WERI-Rb-1 (cell line): Measurements from ENCODE around the gene TFRC.
"Not testable (repeated sequence)": the region's sequence is repeated elsewhere in the genome, so short reads cannot be mapped to it uniquely, and the experiment has no call there.

Experiments used
- DNase-seq: peaks from one replicate; pipeline ENCODE4 v3.0.0-alpha.2; 2020
- H3K27ac ChIP-seq: fragments of 250-450 bp; sonication (Bioruptor Pico); 2 replicates; pipeline ENCODE4 v1.5.1; 2020; ENCODE audit warnings: mild to moderate bottlenecking, moderate library complexity
- H3K27me3 ChIP-seq: fragments of 250-450 bp; sonication (Bioruptor Pico); 2 replicates; pipeline ENCODE4 v1.5.1; 2021; ENCODE audit warnings: mild to moderate bottlenecking, low read depth, moderate library complexity; ENCODE audit not compliant: insufficient read depth, severe bottlenecking
- H3K36me3 ChIP-seq: fragments of 250-450 bp; sonication (Bioruptor Pico); 2 replicates; pipeline ENCODE4 v1.5.1; 2020; ENCODE audit warnings: mild to moderate bottlenecking, moderate library complexity
- H3K4me3 ChIP-seq: 2 replicates; pipeline ENCODE4 v1.5.1; 2011; ENCODE audit warnings: low read depth, mild to moderate bottlenecking, control low read depth, low read length
- H3K9me3 ChIP-seq: fragments of 250-450 bp; sonication (Bioruptor Pico); 2 replicates; pipeline ENCODE4 v1.5.1; 2021; ENCODE audit warnings: mild to moderate bottlenecking, moderate library complexity; ENCODE audit not compliant: severe bottlenecking
- CTCF ChIP-seq: IDR thresholded peaks from 2 replicates; pipeline ENCODE4 v1.5.1; 2011; ENCODE audit warnings: low read depth, mild to moderate bottlenecking, control low read depth, inconsistent platforms, low read length

The TFRC gene

GRCh38 chr3:196009456-196009855 is 72.4 kb downstream of the TFRC start:
- H3K9me3 ChIP-seq = no peaks in the 10 kb centered on the region

GRCh38 chr3:196008929-196009328 is 73.0 kb downstream of the TFRC start:
- no peak overlapping the region for H3K4me3 ChIP-seq
- H3K27ac ChIP-seq = no peak overlapping the region
- TF ChIP-seq CTCF = no peak
- no peaks in the 10 kb centered on the region for H3K9me3 ChIP-seq
- no peak for DNase-seq
- no peaks in the 10 kb centered on the region for H3K27me3 ChIP-seq
- H3K36me3 ChIP-seq = no peaks in the 10 kb centered on the region

More at GRCh38 chr3:196009456-196009855, 72.4 kb downstream of the TFRC start:
- H3K36me3 ChIP-seq = no peaks in the 10 kb centered on the region
- H3K27ac ChIP-seq = no peak overlapping the region
- no peak for TF ChIP-seq CTCF
- H3K4me3 ChIP-seq = no peak overlapping the region
- no peaks in the 10 kb centered on the region for H3K27me3 ChIP-seq
- DNase-seq = no peak

- Histone ChIP-seq H3K9me3 (no peaks in the 10 kb centered on the region), H3K36me3 (no peaks in the 10 kb centered on the region)
- TF ChIP-seq CTCF = no peak
These were observed 73.5 kb downstream of the TFRC start for GRCh38 chr3:196008387-196008786.

DNA sequence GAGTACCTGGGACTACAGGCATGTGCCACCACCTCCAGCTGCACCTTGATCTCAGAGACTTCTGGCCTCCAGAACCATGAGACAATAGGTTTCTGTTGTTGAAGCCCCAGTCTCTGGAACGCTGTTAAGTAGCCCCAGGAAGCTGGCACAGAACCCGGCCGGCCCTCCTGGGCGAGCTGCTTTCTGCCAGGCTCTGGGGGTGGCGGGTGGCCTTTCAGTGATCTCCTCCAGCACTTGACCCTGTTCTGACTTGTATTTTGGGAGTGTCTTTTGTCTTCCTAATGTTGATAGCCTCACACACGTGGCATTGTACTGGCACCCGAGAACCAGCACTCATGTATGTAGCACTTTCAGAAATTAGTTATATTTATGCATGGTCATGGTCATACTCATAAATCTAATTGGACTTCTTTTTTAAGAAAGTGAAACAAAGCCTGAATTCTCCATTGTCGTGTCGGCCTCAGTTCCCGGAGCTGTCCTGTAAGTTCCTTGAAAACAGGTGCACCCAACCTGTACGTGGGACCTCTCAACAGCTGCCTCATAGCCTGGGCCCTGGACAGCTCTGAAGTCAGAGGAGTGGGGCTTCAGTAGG is 74.0 kb downstream of the TFRC start:
- no peak overlapping the region for H3K27ac ChIP-seq
- no peaks in the 10 kb centered on the region for H3K9me3 ChIP-seq
- H3K27me3 ChIP-seq = no peaks in the 10 kb centered on the region
- TF ChIP-seq CTCF = no peak
- no peak for DNase-seq
- H3K36me3 ChIP-seq = no peaks in the 10 kb centered on the region
- no peak overlapping the region for H3K4me3 ChIP-seq

More at GRCh38 chr3:196008387-196008786, 73.5 kb downstream of the TFRC start:
- no peaks in the 10 kb centered on the region for H3K27me3 ChIP-seq
- H3K27ac ChIP-seq = no peak overlapping the region
- no peak for DNase-seq
- no peak overlapping the region for H3K4me3 ChIP-seq

- H3K9me3 ChIP-seq, H3K27ac ChIP-seq, H3K36me3 ChIP-seq, DNase-seq, H3K4me3 ChIP-seq, H3K27me3 ChIP-seq: not testable (repeated sequence)
These were observed 76.6 kb downstream of the TFRC start for GRCh38 chr3:196005338-196005737.

DNA sequence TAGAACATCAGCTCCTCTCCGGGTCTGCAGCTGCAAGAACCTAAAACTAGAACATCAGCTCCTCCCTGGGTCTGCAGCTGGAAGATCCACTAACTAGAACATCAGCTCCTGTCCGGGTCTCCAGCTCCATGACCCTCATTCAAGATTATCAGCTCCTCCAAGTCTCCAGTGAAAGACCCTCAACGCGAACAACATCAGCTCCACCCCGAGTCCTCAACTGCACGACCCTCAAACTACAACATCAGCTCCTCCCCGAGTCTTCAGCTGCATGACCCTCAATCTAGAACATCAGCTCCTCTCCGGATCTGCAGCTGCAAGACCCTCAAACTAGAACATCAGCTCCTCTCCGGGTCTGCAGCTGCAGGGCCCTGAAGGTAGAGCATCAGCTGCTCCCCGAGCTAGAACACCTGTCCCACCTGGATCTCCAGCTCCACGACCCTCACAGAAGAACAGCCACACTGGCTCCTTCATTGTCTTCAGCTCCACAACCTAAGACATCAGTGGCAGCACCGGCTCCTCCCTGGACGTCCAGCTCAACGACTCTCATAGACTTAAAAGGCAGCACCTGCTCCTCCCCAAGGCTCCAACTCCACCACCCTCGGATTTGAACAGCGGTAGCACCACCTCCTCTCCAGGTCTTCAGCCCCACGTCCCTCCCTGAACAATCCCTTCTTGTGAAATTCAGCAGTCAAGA is 77.4 kb downstream of the TFRC start:
- not testable (repeated sequence) for H3K27ac ChIP-seq, H3K4me3 ChIP-seq, H3K36me3 ChIP-seq, H3K9me3 ChIP-seq, H3K27me3 ChIP-seq, DNase-seq

DNA sequence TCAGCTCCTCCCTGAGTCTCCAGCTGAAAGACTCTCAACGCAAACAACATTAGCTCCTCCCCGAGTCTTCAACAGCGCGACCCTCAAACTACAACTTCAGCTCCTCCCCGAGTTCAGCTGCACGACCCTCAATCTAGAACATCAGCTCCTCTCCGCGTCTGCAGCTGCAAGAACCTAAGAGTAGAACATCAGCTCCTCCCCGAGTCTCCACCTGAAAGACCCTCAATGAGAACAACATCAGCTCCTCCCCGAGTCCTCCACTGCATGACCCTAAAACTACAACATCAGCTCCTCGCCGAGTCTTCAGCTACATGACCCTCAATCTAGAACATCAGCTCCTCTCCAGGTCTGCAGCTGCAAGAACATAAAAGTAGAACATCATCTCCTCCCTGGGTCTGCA is 78.3 kb downstream of the TFRC start:
- H3K27ac ChIP-seq = no peak overlapping the region
- TF ChIP-seq CTCF = no peak
- no peak for DNase-seq
- no peak overlapping the region for H3K4me3 ChIP-seq
- H3K36me3 ChIP-seq = no peaks in the 10 kb centered on the region
- no peaks in the 10 kb centered on the region for H3K9me3 ChIP-seq
- H3K27me3 ChIP-seq = no peaks in the 10 kb centered on the region

DNA sequence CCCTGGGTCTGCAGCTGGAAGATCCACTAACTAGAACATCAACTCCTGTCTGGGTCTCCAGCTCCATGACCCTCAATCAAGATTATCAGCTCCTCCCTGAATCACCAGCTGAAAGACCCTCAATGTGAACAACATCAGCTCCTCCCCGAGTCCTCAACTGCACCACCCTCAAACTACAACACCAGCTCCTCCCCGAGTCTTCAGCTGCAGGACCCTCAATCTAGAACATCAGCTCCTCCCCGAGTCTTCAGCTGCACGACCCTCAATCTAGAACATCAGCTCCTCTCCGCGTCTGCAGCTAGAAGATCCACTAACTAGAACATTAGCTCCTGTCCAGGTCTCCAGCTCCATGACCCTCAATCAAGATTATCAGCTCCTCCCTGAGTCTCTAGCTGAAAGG is 79.2 kb downstream of the TFRC start:
- not testable (repeated sequence) for H3K4me3 ChIP-seq, DNase-seq, H3K27ac ChIP-seq, H3K27me3 ChIP-seq, H3K9me3 ChIP-seq, H3K36me3 ChIP-seq

DNA sequence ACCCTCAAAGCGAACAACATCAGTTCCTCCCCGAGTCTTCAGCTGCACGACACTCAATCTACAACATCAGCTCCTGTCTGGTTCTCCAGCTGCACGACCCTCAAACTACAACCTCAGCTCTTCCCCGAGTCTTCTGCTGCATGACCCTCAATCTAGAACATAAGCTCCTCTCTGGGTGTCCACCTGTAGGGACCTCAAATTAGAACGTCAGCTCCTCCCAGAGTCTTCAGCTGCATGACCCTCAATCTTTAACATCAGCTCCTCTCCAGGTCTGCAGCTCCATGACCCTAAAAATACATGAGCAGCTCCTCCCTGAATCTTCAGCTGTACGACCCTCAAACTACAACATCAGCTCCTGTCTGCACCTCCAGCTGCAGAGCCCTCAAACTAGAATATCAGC is 80.7 kb downstream of the TFRC start:
- not testable (repeated sequence) for DNase-seq, H3K4me3 ChIP-seq, H3K36me3 ChIP-seq, H3K9me3 ChIP-seq, H3K27ac ChIP-seq, H3K27me3 ChIP-seq
